NCI-H526 treated with DMSO at 0.1 percent for 48 hours (cell line): ENCODE measurements around the gene ADGRD1.
A peak's percentile ranks its signal among the peaks of the same experiment; 100 is the strongest.
"Not testable (repeated sequence)": the region's sequence is repeated elsewhere in the genome, so short reads cannot be mapped to it uniquely, and the experiment has no call there.

Source experiments
- DNase-seq: peaks from one replicate; lab custom pipeline; 2025; lab: John Stamatoyannopoulos, UW

The ADGRD1 gene

GRCh38 chr12:130953771-130954543 lies at the start of gene ADGRD1:
Gene ADGRD1, plus strand, starts transcription at chr12:130953907. Its CDS starts 559 bp downstream, at chr12:130954466.
- DNase-seq = no peak

DNA sequence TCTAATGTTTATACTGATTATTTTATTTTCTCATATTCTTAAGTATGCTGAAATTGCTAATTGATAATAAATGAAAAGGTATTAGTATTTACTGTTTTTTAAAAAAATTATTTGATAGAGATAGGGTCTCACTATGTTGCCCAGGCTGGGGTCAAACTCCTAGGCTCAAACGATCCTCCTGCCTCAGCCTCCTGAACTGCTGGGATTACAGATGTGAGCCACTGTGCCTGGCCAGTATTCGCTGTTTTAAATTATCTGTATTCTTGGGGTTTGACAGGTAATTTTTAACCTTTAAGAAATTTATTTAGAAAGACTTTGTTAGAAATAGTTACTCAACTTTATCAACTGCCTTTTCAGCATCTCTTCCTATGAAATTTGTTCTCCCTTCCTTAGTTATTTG lies 49.6 kb upstream of the ADGRD1 start:
- DNase-seq = no peak

- not testable (repeated sequence) for DNase-seq
Observed at GRCh38 chr12:130904936-130905455, 48.7 kb upstream of the ADGRD1 start.

- no peak for DNase-seq
Observed at GRCh38 chr12:130909111-130909510, 44.6 kb upstream of the ADGRD1 start.

GRCh38 chr12:130911193-130911592 lies 42.5 kb upstream of the ADGRD1 start:
- no peak for DNase-seq

GRCh38 chr12:130911933-130912332 lies 41.8 kb upstream of the ADGRD1 start:
- no peak for DNase-seq

DNA sequence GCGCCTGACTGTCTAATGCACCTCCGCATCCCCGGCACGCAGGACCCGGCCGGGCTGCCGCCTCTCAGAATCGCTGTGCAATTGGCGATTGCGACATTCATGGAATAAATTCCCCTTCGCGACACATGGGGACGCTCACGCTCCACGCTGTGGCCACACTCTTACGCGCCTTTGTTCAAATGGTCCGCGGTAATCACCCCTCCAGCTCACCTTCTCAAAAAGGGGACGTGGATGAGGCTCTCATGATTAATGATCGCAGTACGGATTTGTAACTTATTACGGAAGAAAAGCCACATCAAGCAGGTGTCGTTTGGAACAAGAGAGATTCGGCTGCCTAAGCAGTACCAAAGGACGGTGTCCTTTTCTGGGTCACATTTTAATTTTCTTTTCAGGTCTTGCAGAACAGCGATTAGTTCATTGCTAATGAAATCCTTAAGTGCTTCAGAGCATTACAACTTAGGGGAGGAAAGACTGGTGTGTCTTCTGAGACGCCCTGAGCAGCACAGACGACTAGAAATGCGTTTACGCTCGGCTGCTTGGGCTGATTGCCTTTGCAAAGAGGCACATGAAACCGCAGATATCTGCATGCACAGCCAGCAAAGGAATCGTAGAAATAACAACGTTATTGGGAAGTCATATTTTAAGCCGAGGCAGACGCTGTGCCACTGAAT lies 37.3 kb upstream of the ADGRD1 start:
- DNase-seq = peak; percentile 68

- DNase-seq = no peak
Observed at GRCh38 chr12:130917607-130918006, 36.1 kb upstream of the ADGRD1 start.

DNA sequence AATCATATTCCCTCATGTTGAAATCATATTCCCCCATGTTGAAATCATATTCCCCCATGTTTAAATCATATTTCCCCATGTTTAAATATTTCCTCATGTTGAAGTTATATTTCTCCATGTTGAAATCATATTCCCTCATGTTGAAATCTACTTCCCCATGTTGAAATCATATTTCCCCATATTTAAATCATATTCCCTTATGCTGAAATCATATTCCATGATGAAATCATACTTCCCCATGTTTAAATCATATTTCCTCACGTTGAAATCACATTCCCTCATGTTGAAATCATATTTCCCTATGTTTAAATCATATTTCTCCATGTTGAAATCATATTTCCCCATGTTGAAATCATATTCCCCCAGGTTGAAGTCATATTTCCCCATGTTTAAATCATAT lies 34.6 kb upstream of the ADGRD1 start:
- no peak for DNase-seq

DNA sequence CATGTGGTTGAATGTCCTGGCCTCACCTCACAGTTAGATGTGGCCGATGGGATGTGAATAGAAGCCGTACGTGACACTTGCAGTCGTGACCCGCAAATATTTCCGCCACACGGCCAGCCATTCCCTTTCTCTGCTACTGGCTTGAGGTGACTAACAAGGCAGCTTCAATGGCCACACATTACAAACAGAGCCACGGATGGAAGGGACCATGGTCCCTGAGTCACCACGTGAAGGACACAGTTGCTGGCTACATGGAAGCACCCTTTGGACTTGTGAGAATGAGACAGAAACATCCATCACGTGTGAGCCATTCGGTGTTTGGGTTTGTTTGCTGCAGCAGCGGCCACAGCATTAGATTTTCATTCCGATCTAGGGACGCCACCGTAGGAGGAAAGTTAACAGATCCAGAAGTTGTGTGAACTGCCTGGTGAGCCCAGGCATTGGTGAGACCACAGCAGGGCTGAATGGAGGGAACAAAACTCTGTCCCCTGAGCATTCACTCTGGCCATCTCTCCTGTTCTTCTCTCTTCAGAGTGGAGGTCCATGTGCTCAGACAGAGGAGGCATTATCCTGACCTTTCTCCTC lies 33.5 kb upstream of the ADGRD1 start:
- no peak for DNase-seq

- no peak for DNase-seq
Observed at GRCh38 chr12:130920723-130921381, 32.9 kb upstream of the ADGRD1 start.

DNA sequence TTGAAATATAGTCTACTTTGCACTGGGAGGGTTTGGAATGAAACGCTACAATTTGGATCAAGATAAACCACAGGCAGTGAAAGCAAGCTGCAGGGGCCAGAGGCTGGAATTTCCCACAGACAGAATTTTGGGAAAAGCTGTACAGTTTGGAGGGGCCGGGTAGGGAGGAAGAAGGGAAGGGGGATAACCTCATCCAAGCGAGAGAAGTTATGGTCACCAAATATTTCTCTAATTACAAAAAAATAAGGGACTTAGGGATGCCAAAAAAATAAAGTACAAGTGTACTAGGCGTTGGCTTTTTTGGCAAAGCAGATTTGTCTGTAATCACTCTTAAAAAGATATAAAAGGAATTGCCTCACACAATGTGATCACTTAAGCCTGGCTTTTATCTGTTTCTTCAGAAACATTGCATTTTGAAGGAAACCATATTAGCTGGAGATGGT lies 31.2 kb upstream of the ADGRD1 start:
- DNase-seq = no peak

GRCh38 chr12:130924966-130925665 lies 28.6 kb upstream of the ADGRD1 start:
- DNase-seq = no peak

GRCh38 chr12:130925666-130926015 lies 28.1 kb upstream of the ADGRD1 start:
- DNase-seq = no peak

DNA sequence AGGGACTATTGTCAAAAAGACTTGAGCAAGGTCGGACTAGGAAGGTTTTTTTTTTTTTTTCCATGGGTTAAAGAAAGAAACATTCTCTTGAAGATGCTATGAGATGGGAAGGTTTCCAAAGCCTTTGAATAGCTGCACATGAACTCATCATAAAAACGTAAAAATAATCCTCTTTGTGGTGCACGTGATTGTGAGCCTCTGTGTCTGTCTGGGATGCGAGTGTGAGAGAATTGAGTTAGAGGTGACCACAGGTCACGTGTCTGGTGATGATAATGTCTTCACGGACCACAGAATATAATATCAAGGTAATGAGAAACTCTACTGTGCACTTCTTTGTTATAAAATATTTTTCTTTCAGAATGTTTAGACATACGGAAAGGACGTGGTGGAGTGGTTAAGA lies 24.3 kb upstream of the ADGRD1 start:
- no peak for DNase-seq

GRCh38 chr12:130932061-130932930 lies 21.4 kb upstream of the ADGRD1 start:
- DNase-seq = no peak

DNA sequence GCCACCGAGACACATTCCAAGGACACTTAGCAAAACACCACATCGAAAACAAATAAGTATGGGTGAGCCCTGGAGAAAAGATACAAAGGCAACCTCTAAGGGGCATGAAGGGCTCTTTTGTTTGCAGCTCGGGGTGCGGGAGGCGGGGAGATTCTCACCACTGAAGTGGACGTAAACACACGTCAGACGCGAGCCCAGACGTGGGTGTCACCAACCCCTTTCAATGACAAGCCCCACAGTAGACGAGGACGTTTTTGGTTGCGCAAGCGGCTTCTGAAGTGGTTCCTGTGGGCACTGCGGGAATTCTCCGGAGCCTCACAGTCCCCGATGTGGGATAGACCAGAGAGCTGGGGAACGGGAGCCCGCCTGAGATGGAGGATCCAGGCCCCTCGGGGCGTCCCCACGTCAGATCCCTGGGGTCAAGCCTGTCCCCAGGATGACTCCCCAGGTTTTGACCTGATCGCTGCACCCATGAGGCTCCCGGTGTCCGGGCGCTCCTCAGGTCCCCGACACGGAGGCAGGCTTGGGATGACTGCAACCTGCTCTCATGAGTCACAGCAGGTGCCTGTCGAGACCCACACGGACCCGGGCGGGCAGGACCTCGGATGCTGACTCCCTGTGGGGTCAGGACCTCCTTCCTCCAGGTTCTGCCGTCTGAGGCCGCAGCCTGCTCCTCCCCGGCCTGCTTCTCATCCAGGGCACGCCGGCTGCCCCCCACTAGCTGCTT lies 20.3 kb upstream of the ADGRD1 start:
- no peak for DNase-seq

- DNase-seq = no peak
Observed at GRCh38 chr12:130934753-130935152, 19.0 kb upstream of the ADGRD1 start.

DNA sequence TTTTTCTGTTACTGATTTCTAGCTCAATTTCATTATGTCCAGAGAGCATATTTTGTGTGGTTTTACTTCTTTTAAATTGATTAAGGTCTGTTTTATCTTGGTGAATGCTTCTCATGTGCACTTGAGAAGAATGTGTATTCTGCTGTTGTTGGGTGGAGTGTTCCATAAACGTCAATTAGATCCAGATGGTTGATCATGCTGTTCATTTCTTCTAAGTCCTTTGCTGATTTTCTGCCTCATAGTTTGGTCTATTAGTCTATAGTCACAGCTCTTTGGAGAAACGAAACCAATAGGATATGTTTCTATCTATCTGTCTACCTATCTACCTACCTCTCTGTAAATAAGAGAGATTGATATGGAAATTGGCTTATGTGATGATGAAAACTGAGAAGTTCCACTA lies 17.1 kb upstream of the ADGRD1 start:
- DNase-seq = no peak

GRCh38 chr12:130937063-130937462 lies 16.6 kb upstream of the ADGRD1 start:
- DNase-seq = no peak
